Brain microvascular endothelial cell (primary cell): Measurements from ENCODE around the gene KCNJ18.
"Not testable (repeated sequence)": the region's sequence is repeated elsewhere in the genome, so short reads cannot be mapped to it uniquely, and the experiment has no call there.

Experiments used
- DNase-seq: peaks from one replicate; pipeline ENCODE4 v3.0.0-alpha.2; 2020
- H3K27ac ChIP-seq: fragments of 250-450 bp; sonication (Bioruptor Pico); 2 replicates; pipeline ENCODE4 v1.5.1; 2020; ENCODE audit warnings: mild to moderate bottlenecking, moderate library complexity
- H3K27me3 ChIP-seq: fragments of 250-450 bp; sonication (Bioruptor Pico); replicated peaks from 2 replicates; pipeline ENCODE4 v1.5.1; 2020; ENCODE audit warnings: mild to moderate bottlenecking
- H3K36me3 ChIP-seq: fragments of 250-450 bp; sonication (Bioruptor Pico); replicated peaks from 2 replicates; pipeline ENCODE4 v1.5.1; 2020; ENCODE audit warnings: mild to moderate bottlenecking
- H3K4me3 ChIP-seq: 2 replicates; pipeline ENCODE4 v1.5.1; 2011; ENCODE audit warnings: low read depth, mild to moderate bottlenecking, control low read depth, low read length, moderate library complexity
- in situ Hi-C: cut with HindIII; loops from 2 replicates; pipeline ENCODE4 v1.10.0; 2017; ENCODE audit warnings: low sequenced_read_pairs, low pct_ligation_motif_present
- TF ChIP-seq, protein P1 (sequence below): IDR thresholded peaks from 2 replicates; pipeline ENCODE4 v1.5.1; 2011; ENCODE audit warnings: low read depth, mild to moderate bottlenecking, moderate library complexity, low read length, control low read depth, inconsistent platforms; ENCODE audit errors: missing control alignments

Gene KCNJ18

DNA sequence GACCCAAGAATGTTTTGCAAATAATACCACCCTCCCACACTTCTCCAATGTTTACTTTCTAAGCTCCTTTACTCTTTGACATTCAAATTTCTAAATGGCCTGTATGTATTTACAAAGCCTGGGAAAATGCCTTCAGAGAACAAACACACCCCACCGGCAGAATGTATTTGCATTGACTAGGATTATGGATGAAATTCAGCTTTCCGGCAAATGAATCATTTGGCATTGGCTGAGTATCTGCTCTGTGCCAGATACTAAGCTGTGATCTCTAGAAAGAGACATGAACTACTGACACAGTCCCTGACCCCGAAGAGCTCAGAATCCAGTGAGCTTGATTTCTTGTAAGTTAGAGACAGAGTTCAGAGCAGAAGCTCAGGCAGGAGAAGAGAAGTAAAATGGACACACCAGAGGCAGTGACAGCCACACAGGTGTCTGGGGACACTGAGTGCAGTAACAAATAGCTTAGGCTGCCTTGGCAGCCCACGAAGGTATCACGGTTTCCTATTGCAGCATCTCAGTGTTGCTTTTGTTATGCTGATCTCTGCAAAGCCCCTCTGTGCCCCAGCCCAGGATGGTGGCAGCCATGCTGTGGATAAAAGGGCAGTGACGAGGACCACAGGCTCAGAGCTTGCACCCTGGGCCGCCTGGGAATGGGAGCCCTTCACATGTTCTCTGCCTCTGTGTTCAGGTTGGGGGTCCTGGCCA lies 24.8 kb upstream of the KCNJ18 start:
- H3K27ac ChIP-seq, H3K36me3 ChIP-seq, DNase-seq, H3K27me3 ChIP-seq, in situ Hi-C loops, H3K4me3 ChIP-seq: not testable (repeated sequence)

DNA sequence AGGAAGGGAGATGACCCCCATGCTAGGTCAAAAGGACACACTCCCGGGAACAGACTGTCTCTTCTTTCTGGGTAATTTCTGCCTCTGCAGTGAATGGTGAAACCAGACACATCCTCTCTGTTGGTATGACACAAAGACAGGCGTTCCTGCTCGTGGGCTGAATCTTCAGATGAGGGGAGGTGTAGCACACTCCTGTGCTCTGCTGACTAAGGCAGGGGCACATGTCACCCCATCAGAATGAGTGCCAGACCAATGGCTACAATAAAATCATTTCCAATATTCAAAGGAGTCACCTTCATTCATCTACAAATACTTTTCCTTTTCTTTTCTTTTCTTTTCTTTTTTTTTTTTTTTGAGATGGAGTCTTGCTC lies 24.2 kb upstream of the KCNJ18 start:
- in situ Hi-C loops, H3K27ac ChIP-seq, H3K36me3 ChIP-seq, H3K27me3 ChIP-seq, H3K4me3 ChIP-seq, DNase-seq: not testable (repeated sequence)

DNA sequence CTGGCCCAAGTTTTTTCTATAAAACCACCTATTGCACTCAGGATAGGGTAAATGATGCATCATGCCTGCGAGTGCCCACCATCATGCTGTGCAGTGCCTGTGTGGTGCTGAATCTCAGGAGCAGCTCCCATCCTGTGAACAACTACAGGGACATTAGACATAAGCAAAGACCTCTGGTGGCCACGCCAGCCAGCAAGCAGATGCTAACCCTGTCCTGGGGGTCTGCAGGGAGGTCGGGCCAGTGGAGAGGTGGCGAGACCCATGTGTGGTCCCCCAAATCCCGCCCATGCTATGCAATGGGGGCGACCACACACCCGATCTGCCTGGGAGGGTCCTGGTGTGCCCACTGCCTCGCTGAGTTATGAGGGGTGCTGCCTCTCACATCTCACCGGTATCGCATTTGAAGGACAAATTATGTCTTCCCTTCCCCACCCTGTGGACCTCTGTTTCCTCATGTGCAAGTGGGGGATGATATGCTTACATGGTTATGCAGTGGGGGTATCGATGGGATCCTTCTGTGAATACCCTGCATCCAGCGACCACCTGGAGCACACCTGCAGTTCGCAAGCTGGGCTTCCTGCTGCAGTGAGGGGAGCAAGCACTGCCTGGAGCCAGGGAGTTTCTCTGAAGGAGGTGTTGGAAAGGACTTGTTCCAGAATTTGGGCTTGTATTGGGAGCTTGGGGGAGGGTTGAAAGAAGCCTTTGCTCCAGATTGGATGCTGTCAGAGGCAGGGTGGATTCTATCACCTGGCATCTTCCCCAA lies 23.4 kb upstream of the KCNJ18 start:
- in situ Hi-C loops, H3K27me3 ChIP-seq, DNase-seq, H3K27ac ChIP-seq, H3K36me3 ChIP-seq, H3K4me3 ChIP-seq: not testable (repeated sequence)

DNA sequence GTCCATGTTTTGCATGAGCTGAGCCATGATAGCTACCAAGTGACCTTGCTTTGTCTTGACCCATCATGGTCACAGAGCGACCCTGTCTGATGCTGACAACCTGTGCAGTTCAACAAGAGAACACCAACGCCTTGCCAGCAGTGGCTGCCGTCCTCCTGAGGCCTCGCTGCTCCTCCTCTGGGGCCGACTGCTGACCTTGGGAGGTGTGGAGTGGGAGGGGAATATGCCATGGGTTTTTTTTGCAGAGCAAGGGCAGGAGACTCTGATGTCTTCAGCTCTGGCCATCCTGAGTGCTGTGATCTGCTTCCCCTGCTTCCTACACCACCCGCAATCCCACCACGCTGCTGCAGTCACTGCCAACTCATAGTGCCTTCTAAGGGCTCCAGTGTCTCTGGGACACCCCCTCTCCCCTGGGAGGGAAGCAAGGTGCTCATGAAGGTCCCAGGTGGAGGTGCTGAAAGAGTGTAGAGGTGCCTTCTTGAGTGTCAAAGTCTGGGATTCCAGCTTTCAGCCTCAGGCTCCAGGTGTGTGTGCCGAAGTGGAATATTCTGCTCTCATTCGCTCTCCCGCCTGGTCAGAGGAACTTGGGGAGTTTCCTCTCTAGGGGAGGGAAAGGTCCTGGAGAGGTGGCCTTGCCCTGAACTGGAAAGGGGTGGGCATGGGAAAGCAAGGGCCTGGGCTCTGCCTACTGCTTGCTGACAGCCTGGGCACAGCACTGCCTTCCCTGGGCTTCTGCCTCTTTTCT lies 22.5 kb upstream of the KCNJ18 start:
- in situ Hi-C loops, H3K27me3 ChIP-seq, H3K27ac ChIP-seq, H3K4me3 ChIP-seq, DNase-seq, H3K36me3 ChIP-seq: not testable (repeated sequence)

DNA sequence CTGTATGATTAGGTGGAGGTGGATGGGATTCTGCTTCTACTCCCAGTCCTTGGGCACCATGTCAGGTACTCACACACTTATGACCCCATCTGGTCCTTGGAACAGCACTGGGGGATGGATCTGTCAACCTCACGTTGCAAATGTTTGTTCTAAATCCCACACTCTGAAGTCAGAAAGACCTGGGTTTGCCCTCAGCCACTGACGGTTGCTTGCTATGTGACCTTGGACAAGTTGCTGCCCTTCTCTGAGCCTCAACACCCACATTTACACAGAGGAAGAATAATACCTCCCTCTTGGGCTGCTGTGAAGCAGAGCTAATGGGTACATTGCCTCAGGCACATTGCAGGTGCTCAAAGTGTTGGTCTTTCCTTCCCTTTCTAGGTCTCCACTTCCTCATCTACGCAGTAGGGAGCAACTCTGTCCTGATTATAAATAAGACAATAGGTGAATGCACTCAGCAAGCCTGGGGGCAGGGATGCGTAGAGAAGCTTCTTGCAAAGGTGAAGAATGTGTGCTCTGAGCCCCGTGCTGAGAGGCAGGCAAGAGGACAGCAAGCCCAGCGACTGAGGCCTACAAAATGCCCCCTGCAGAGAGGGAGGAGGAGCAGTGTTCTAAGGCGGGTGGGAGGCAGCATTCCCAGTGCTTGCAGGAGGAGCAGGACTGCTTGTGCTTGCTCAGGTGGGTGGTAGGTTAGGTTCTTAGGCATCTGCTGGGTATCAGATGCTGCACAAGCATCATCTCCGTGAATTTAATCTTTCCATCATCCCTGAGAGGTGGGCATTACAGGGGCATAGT lies 21.8 kb upstream of the KCNJ18 start:
- H3K4me3 ChIP-seq, H3K27ac ChIP-seq, H3K36me3 ChIP-seq, in situ Hi-C loops, DNase-seq, H3K27me3 ChIP-seq: not testable (repeated sequence)

DNA sequence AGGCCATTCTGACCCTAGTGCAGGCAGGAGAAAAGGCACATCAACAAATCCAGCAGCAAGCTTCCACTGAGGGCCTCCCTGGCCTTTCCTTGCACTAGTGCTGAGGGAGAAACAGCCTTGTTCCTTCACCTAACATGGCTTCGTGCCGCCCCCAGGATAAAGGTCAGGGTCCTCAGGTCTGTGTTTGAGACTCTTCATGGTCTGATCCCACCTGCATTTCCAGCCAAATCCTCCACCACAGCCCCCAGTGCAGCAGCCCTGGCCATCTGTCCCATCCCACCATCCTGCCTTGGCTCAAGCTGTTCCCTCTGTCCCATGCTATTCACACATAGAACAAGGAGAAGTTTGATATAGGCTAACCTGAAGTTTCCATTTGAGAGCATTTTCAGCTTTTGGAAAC lies 20.9 kb upstream of the KCNJ18 start:
- in situ Hi-C loops, DNase-seq, H3K36me3 ChIP-seq: not testable (repeated sequence)

DNA sequence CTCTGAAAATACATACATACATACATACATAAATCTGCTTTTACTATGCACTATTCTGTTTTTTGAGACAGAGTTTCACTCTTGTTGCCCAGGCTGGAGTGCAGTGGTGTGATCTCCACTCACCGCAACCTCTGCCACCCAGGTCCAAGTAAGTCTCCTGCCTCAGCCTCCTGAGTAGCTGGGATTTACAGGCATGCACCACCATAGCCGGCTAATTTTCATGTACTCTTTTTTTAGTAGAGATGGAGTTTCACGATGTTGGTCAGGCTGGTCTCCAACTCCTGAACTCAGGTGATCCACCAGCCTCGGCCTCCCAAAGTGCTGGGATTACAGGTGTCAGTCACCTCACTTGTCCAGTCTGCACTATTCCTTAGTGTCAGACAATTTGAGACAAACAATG lies 20.5 kb upstream of the KCNJ18 start:
- H3K36me3 ChIP-seq, DNase-seq, in situ Hi-C loops, H3K27ac ChIP-seq, H3K4me3 ChIP-seq, H3K27me3 ChIP-seq: not testable (repeated sequence)

More for the DNA sequence above, 20.9 kb upstream of the KCNJ18 start:
- H3K27ac ChIP-seq, H3K27me3 ChIP-seq, H3K4me3 ChIP-seq: not testable (repeated sequence)

DNA sequence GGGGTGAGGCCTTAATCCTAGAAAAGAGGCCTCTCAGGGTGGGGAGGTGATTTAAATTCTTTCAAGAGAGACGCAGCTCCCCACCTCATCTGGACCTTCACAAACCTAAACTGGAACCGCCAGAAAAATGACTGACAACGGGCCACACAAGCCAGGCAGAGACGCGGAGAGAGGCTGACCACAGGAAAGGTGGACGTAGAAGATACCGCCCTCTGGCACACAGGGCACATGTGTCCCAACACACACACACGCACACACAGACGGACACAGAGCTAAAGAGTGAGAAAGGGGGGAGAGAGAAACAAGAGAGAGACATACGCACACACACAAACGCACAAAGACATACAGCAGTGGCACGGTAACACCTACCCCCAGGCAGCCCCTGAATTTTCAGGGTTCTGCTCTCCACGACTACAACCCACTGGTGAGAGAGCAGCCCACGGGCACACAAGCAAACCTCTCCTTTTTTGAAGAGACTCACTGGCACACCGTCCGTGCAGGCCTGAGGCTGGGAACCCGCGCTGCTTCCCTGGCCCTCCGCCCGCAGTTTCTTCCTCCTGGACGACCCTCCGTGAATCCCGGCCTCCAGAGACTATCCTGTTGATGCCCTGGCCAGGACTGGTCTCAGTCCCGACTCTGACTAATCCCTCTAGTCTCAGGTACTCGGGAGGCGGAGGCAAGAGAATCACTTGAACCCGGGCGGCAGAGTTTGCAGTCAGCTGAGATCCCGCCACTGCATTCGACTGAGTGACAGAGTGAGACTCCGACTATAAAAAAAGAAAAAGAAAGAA lies 18.7 kb upstream of the KCNJ18 start:
- in situ Hi-C loops, DNase-seq, H3K36me3 ChIP-seq, H3K27me3 ChIP-seq, H3K27ac ChIP-seq, H3K4me3 ChIP-seq: not testable (repeated sequence)

DNA sequence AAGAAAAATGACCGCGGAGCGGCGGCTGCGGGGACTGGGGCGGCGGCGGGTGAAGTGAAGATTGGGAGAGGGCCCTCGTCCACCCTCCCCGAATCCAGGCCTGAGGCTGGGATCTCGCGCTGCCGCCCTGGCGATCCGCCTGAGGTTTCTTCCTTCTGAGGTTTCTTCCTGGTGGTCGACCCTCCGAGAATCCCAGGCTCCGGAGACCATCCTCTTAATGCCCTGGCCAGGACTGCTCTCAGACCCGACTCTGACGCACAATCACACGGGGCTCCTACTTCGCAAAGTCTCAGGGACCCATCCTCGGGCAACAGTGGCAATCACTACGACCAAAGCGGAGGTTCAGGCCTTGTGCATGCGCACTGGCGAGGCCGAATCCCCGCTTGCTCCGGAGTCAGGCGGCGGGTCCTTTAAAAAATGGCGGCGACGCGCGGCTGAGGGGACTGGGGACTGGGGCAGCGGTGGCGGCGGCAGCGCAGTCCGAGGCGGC lies 18.0 kb upstream of the KCNJ18 start:
- Histone ChIP-seq H3K27ac (no peak overlapping the region), H3K4me3 (no peak overlapping the region), H3K36me3 (no peaks in the 10 kb centered on the region), H3K27me3 (no peaks in the 10 kb centered on the region)
- in situ Hi-C loops = no loop called here
- no peak for DNase-seq
- TF ChIP-seq, protein P1, sequence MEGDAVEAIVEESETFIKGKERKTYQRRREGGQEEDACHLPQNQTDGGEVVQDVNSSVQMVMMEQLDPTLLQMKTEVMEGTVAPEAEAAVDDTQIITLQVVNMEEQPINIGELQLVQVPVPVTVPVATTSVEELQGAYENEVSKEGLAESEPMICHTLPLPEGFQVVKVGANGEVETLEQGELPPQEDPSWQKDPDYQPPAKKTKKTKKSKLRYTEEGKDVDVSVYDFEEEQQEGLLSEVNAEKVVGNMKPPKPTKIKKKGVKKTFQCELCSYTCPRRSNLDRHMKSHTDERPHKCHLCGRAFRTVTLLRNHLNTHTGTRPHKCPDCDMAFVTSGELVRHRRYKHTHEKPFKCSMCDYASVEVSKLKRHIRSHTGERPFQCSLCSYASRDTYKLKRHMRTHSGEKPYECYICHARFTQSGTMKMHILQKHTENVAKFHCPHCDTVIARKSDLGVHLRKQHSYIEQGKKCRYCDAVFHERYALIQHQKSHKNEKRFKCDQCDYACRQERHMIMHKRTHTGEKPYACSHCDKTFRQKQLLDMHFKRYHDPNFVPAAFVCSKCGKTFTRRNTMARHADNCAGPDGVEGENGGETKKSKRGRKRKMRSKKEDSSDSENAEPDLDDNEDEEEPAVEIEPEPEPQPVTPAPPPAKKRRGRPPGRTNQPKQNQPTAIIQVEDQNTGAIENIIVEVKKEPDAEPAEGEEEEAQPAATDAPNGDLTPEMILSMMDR = no peak

DNA sequence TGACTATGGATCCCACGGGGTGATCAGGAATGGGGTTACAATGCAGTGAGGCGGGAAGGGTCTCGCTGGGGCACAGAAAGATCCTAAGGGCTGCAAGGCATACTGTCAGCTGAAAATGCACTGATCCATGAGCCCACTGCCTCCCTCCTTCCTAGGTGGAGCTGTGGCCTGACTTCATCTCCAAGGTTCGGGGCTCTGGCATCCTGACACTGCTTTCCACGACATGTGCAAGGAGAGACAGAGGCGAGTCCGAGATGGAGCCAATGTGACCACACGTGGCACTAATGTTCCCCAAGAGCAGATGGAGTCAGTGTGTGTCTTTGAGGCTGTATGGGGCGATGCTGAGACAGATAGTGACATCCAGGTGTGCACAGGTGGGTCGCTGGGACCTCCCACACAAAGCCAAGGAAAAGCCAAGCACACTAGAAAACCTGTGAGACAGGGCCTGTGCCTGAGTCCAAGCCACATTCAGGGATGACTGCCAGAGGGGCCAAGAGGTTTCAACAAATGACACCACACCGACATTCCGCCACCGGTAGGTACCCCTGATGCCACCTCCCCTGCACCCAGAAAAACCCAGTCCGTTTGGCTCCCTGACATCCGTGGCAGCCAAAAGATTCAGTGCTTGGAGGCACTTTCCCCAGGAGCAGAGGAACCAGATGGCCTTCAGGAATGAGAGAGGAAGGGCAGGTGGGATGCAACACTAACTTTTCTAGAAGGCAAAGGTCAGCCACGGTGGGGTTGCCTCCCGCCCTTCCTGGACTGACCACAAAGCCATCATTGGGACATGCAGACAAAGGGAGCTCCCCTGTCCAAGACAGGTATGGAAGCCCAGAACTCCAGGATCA lies 17.2 kb upstream of the KCNJ18 start:
- H3K27me3 ChIP-seq, in situ Hi-C loops, H3K27ac ChIP-seq, H3K4me3 ChIP-seq, DNase-seq, H3K36me3 ChIP-seq: not testable (repeated sequence)

DNA sequence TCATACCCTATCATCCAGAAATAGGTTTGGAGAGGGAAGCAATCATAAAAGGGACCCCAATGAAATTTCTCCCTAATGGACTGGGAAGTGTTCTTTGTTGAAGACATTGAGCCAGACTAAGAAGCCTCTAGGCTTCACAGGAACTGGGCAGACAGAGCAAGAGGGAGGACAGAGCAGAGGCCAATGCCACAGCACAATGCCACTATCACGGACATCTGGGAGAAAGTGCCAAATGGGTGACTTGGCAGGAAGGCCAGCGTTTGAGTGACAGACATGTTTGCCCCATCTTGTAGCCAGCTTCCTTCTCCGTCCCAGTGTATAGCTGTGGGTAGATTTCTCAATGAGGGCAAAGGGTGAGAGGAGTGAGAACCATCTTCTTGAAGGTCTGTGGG lies 16.6 kb upstream of the KCNJ18 start:
- DNase-seq, H3K36me3 ChIP-seq, H3K4me3 ChIP-seq, H3K27ac ChIP-seq, H3K27me3 ChIP-seq, in situ Hi-C loops: not testable (repeated sequence)
